OCI-LY1 (cell line): ENCODE data around the gene ZNF593.

Experiments
- CTCF ChIP-seq: fragments of 200-600 bp; sonication (generic), shearing (Covaris generic); IDR thresholded peaks from 2 replicates; pipeline ENCODE4 v1.5.1; 2017; ENCODE audit warnings: mild to moderate bottlenecking, antibody characterized with exemption, low read length, moderate library complexity, mixed read lengths
- EZH2 ChIP-seq: fragments of 200-600 bp; sonication (generic), shearing (Covaris generic); IDR thresholded peaks from 2 replicates; pipeline ENCODE4 v1.8.0; 2017; ENCODE audit warnings: borderline replicate concordance, mixed run types, mild to moderate bottlenecking, antibody characterized with exemption, low read length, moderate library complexity, mixed read lengths

- TF ChIP-seq CTCF (no peak), EZH2 (no peak)
Observed at GRCh38 chr1:26169198-26169554, 532 bp upstream of the ZNF593 start.
